HEK293 (cell line): ENCODE data around the gene C2CD5.

Experiments used
- GLI4 ChIP-seq: fragments of 450-650 bp; formaldehyde crosslinking; IDR thresholded peaks from 2 replicates; pipeline ENCODE4 v1.5.1; 2016; ENCODE audit warnings: missing biosample characterization, missing genetic modification characterization
- KLF16 ChIP-seq: fragments of 450-650 bp; formaldehyde crosslinking; IDR thresholded peaks from 2 replicates; pipeline ENCODE4 v1.5.1; 2017; ENCODE audit warnings: missing biosample characterization, missing genetic modification characterization
- REST ChIP-seq: fragments of 450-650 bp; formaldehyde crosslinking; IDR thresholded peaks from 2 replicates; pipeline ENCODE4 v1.5.1; 2016; ENCODE audit warnings: missing biosample characterization, missing genetic modification characterization
- ZNF280D ChIP-seq: fragments of 450-650 bp; formaldehyde crosslinking; IDR thresholded peaks from 2 replicates; pipeline ENCODE4 v1.5.1; 2016; ENCODE audit warnings: missing biosample characterization, missing genetic modification characterization

GRCh38 chr12:22518998-22519397 lies 25.3 kb downstream of the C2CD5 start:
- TF ChIP-seq REST (tag by site-specific recombination) (no peak), KLF16 (no peak), ZNF280D (tag by site-specific recombination) (no peak), GLI4 (no peak)
